DMS53 treated with DMSO at 0.1 percent for 48 hours (cell line): Measurements from ENCODE around the gene CEP131.

ENCODE experiments used
- DNase-seq: peaks from one replicate; lab custom pipeline; 2025; ENCODE audit not compliant: unreplicated experiment; lab: John Stamatoyannopoulos, UW

The CEP131 gene

DNA sequence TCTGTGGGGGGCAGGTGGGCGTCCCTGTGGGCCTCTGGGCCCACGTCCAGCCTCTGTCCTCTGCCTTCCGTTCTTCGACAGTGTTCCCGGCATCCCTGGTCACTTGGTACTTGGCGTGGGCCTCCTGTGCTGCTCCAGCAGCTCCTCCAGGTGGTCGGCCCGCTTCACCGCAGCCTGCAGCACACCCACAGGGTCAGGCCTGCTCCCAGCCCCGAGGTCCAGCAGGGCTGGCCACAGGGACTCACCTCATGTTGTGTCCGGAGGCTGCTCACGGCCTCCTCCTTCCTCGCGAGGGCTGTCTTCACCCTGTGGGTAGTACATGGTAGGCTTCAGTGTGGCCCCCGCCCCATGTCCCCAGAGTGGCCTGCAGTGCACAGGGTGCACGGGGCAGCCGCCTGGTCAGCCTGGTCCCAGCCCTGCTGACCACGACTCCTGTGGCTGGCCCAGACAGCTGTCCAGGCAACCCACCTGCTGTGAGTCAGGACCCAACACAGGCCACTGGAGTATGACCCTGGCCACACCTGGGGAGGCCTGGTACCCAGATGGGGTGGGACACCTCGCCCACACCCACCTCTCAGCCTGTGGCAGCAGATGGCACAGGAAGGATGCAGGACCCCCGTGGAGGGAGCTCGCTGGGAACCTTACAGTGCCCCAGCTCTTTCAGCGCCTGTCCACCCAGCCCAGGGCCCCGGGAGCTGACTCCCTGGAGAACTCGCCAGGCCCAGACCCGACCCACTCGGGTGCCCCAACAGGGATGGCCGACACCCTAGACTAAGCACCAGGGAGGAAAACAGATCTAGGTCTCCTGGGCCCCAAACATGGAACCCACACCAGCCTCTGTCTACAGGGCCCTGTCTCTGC, 32.9 kb downstream of the CEP131 start:
- DNase-seq = no peak

- no peak for DNase-seq
These were observed 33.7 kb downstream of the CEP131 start for GRCh38 chr17:81189016-81189415.

DNA sequence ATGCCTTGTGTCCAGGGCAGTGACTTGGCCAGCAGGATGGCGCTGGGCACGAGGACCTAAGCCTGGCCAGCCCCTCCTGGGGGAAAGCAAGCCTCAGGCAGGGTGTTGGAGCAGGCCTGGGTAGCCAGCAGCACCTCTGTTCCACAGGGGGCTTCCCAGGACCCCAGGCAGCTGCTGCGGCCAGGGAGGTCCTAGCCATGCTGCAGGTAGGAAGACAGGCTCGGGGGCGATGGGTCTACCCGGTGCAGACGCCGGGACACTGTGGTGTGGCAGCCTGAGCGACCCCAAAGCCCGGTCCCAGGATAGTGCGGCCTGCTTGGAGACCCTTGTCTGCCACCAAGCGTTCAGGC, 34.3 kb downstream of the CEP131 start:
- DNase-seq = no peak

- no peak for DNase-seq
These were observed 34.9 kb downstream of the CEP131 start for GRCh38 chr17:81187586-81188490.

- no peak for DNase-seq
These were observed 35.6 kb downstream of the CEP131 start for GRCh38 chr17:81187120-81187519.

GRCh38 chr17:81186203-81186602, 36.6 kb downstream of the CEP131 start:
- no peak for DNase-seq

DNA sequence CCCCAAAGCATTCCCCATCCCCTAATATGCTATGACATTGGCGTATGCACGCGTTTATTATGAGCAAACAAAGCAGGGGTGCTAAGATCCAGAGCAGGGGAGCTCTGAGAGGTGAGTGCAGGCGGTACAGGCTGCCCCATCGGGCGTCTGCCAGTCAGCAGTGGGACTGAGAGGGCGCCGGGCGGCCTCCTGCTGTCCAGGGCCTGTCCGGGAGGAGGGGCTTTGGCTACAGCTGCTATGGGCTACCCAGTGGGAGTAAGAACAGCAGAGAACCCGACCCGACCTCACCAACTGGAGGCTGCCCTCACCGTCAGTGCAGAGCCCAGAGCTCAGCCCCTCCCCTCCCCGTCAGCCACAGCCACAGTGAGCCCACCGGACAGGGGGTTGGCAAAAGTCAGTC, 38.2 kb downstream of the CEP131 start:
- DNase-seq = no peak

DNA sequence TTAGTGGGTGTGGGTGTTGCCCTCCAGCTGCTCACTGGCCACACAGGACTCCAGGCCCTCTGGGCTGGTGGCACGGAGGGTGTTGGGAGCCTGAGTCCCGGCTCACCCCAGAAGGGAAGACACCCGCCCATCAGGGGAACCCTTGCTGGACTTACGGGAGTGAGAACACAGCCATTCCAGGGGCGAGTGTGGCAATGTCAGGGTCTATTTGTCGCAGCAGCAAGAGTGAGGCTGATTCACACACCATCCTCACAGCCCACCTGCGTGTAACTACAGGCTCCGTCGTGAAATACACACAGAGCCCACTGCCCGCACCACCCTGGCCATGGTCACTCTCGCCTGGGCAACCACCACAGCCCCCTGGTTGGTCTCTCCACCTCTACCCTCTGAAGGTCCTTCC, 39.0 kb downstream of the CEP131 start:
- DNase-seq = no peak

DNA sequence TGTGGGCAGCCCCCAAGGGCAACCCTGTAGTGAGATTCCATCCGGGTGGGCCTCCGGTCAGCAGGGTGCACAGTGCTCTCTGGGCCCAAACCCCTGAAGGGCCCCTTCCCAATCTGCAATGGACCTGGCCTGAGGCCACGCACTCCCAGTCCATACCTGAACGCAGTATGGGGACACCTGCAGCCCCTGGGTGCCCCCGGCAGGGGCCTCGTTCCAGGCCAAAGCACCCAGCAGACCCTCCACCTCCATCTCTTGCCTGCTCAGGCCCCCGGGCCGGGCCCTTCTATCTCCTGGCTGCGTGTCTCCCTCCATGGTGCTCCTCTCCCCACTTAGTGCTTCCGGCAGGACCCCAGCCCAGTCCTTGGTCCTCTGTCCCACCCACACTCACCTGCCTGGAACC, 39.4 kb downstream of the CEP131 start:
- DNase-seq = no peak

DNA sequence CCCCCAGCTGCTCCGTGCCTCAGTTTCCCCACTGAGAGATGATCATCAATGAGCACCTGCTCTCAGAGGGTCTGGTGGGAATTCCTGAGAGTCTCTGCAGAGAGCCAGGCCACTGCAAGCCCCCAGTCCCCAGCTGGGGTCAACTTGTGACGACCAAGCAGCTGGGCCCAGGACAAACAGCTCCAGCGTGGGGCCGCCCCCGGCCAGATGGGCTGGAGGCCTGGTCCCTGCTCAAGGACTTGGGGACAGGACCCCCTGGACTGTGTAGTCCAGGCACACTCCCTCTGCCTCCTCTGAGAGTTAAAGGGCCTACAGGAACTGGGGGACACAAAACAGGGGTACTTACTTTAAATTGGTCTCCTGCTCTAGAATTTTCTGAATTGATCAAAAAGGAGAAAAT, 40.2 kb downstream of the CEP131 start:
- DNase-seq = no peak

DNA sequence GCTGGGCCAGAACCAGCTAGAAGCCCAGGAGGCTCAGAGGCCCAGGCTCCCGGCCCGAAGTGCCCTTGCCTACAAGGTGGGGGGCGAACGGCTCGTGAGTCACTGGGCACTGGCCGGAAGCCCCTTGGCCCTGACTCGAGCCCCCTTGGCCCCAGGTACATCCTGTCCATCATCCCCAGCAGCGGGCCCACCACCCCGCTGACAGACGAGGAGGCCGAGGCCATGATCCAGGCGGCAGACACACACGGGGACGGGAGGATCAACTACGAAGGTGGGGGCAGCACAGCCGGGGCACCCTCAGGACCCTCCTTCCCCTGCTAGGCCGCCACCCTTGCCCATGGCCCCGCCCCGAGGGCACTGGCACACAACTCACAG, 41.0 kb downstream of the CEP131 start:
- DNase-seq = no peak

- DNase-seq = no peak
These were observed 41.6 kb downstream of the CEP131 start for GRCh38 chr17:81180836-81181810.

DNA sequence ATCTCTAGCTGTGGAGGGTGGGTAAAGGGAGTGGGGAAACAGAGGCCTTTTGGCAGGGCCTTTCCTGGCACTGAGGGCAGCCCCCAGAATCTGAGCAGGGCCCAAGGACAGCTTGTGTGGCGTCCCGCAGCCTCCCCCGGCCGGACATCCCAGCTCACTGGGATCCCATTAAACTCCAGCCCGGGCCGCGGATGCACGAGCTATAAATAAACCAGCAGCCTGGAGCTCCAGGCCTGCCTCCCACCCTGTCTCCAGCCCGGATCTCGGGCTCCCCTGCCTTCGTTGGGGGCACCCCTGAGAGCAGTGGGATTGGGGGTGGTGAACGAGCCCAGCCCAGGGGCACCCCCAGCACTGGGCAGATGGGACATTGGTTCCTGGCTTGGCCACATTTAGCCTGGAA, 42.9 kb downstream of the CEP131 start:
- DNase-seq = no peak

GRCh38 chr17:81179220-81179619, 43.5 kb downstream of the CEP131 start:
- DNase-seq = no peak

GRCh38 chr17:81178136-81179091, 44.4 kb downstream of the CEP131 start:
- DNase-seq = no peak

GRCh38 chr17:81176666-81177065, 46.1 kb downstream of the CEP131 start:
- no peak for DNase-seq

- no peak for DNase-seq
These were observed 49.0 kb downstream of the CEP131 start for GRCh38 chr17:81173762-81174155.

- no peak for DNase-seq
These were observed 49.6 kb downstream of the CEP131 start for GRCh38 chr17:81173052-81173761.

DNA sequence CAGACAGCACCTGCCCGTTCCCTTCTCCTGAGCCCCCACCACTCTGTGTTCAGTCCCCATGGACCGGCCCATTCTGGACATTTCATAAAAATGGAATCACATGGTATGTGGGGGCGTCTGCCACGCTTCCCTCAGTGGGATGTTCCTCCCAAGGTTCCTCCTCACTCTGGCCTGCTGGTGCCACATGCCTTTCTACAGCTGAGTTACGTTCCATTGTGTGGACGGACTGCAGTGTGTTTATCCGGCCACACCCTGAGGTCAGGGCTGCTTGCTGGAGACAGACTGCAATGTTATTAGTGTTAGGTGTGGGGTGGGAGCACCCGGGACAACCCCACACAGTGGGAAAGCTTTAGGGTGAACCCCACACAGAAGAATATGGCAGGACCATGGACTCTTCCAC, 50.8 kb downstream of the CEP131 start:
- DNase-seq = no peak
